NCI-H1694 treated with DMSO at 0.1 percent for 48 hours (cell line): Measurements from ENCODE around the gene CBFB.
A peak's percentile ranks its signal among the peaks of the same experiment; 100 is the strongest.
"Not testable (repeated sequence)": the region's sequence is repeated elsewhere in the genome, so short reads cannot be mapped to it uniquely, and the experiment has no call there.

ENCODE experiments used
- DNase-seq: peaks from one replicate; lab custom pipeline; 2025; lab: John Stamatoyannopoulos, UW

The CBFB gene

DNA sequence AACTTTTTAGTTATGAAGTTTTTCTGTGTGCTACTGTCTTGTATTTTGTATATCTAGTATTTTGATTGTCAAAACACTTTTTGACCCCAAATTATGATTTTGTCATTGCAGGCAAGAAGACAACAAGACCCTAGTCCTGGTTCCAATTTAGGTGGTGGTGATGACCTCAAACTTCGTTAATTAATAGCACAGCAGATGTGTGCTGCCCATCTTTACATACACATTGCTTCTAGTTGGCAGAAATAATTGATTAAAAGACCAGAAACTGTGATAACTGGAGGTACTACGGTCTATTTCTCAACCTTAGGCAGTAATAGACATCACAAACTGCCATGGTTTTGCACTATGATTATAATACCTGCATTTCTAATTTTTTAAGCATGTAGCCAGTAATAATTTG lies 69.7 kb downstream of the CBFB start:
- DNase-seq = no peak

DNA sequence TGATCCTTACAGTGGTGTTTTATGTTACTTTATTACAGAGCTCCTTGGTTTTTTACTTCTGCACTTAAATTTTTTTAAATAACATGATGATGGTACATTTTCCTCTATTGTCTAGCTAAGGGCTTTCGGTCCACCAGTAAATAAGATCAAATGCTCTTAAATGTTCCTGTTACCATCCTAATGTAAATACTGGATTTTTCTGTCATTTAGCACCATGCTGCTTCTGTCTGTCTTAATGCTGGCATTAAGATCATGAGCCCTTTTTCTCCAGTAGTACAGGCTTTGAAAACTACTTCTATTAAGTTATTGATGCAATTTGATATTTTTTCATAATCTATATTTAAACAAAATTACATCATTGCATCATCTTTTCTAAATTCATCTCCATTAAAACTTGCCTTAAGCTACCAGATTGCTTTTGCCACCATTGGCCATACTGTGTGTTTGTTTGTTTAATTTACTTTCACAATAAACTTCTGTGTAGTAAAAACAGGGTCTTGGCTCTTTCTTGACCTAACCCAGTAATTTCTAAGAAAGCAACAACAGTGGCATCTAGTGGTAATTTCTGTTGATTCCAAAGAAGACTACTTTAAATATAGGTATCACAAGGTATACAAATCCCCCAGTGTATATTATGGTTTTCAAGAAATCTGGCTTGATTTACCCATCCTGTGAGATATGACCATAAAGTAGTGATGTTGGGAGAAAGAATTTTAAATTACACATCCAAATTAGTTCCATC lies 71.8 kb downstream of the CBFB start:
- peak; percentile 3 for DNase-seq

DNA sequence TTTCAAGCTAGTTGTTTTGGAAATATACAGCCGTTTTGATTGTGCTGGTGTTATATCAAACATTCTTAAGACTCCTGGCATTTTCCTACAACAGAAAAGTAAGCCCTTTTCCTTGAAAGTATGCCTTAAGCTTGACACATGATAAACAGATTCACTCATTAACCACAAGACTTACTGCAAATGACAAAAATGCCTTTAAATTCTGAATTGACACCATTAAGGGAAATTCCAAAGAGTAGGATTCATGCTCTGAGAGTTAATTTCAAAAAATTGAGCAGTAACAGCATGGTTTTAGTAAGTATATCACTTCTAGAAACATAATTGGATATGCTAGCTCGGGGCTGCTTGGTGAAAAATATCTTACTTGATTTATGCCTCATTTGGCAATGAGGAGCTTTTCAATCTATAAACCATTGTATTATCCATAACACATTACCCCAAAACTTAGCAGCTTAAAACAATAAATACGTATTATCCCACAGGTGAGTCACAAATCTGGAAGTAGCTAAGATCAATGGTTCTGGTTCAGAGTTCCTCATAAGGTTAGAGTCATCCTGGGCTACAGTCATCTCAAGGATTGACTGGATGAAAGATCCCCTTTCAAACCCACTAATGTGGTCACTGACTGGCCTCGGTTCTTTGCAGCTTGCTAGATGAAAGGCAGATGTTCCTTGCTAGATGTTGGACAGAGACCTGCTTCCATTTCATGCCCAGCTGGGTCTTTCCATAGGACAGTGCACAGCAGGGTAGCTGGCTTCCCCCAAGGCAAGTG lies 72.5 kb downstream of the CBFB start:
- DNase-seq = no peak

DNA sequence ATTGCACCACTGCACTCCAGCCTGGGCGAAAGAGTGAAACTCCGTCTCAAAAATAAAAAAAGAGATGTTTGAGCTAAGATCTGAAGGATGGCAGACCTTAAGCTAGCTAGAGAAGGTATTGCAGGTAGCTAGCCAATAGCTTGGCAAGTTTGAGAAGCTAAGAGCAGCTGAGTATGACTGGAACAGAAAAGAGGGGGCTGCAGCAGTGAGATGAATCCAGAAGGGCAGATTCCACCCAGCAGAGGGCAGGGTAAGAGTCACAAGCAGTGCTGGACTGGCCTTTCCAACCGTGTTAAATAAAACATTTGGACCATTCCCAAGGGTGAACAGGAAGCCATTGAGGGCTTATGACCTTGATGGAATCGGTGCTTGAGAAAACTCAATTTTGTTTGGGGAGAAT lies 75.1 kb downstream of the CBFB start:
- DNase-seq = no peak

DNA sequence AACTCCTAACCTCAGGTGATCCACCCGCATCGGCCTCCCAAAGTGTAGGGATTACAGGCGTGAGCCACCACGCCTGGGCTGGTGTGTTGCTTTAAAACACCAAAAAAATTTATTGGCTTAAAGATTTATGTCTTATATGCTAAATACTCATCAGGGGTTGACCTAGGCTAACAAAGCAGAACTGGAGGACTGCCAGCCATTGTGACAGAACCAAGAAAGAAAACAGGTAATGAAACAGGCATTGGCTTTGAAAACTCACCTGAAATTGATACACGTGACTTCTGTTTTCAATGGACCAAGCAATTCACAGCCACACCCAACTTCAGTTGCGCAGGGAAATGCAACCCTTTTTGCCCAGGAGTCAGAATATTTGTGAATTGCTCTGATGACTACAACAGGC lies 75.9 kb downstream of the CBFB start:
- DNase-seq = no peak

DNA sequence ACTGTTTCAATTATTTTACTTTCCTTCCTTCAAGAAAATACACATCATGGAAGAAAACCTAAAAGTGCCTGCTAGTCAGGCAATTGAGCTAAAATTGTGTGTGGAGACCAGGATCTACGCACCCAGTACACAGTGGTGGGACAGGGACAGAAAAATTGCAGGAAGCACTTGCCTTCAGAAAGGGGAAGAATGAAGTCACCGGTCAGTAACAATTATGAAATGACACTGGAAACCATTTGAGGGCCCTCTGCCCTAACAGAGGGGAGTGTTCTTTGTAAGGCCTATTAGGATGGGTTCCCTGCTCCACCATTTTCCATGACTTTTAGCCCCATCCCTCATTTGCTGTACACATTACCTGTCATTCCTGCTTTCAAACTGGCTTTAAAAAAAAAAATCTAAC lies 76.3 kb downstream of the CBFB start:
- no peak for DNase-seq

DNA sequence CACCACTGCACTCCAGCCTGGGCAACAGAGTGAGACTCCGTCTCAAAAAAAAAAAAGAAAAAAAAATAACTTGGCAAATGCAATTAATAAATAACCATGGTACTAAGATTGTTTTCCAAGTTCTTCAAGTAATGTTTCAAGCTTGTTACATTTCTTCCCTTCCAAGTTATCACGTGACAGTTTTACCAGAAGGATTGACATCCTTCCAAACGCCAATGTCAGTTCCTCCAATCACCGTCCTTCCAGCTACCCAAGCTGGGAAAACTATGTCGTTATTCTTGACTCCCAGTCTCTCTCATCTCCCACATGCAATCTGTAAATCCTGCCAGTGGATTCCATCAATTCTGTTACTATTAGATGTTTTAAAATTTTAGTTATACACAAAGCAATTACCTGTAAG lies 76.9 kb downstream of the CBFB start:
- DNase-seq = no peak

DNA sequence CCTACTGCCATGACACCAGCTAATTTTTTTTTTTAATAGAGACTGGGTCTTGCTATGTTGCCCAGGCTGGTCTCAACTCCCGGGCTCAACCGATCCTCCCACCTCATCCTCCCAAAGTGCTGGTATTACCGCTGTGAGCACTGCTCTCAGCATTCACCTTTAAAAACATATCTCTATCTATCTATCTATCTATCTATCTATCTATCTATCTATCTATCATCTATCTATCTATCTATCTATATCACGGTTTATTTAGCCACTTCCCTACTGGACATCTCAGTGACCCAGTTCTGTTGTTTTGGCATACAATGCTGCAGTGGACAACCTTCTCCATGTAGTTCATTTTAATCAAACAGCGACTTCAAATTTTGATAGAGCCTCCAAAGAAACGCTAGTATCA lies 79.5 kb downstream of the CBFB start:
- DNase-seq = no peak

DNA sequence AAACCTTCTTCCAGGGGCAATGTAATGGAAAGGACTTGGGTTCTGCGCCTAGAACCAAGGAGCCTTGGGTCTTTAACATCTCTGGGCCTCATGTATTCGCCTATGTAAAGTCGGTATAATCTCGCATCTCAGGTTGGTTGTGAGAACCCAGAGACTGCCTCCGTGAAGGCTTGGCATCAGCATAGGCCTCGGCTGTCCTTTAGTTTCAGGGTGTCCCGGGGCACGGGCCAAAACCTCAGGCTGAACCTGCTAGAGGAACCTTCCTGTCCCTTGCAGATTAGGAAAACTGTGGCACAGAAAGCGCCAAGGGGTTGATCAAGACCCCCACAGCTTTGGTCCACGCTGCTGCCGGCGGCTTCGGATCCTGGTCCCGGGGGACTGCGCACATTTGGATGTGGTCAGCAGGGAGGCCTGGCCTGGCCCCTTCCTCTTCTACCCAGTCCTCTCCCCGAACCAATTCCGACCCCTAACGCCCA lies 80.0 kb downstream of the CBFB start:
- no peak for DNase-seq

DNA sequence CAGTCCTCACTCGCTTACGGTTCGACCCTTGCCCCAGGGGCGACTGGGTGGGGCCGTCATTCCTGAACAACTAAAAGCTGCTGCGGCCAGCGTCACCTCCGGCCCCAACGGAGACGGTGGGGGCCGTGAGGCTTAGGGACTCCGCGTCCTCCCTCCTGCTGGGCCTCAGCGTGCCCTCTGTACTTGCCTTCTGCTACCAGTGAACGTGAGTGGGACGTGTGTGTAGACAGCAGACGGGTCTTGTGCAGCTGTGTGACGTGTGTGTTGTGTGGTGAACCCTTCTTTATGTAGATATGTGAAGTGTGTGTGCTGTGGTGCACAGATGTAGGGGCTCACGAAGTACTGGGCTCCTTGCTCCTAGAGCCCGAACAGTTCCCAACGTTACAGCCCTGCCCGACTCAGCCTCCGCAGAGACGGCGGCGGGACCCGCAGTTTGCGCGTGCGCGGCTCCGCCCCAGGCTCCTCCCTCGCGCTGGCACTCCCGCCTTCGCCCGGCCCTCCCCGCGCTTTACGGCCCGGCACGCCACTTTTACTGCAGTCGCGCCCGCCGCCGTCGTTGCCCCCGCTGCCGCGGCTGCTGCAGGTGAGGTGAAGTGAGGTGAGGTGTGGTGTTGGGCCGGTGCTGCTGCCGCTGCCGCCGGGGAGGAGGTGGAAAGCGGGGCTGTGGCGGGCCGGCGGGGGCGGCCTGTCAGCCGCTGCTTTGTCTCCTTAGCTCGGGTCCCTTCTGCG lies 80.6 kb downstream of the CBFB start, which contains the start of gene PHAF1:
PHAF1 (plus strand) TSS at position 535 of the 729 bp plus-strand sequence. CDS start 235 bp downstream, outside the sequence.
- peak; percentile 68 for DNase-seq

DNA sequence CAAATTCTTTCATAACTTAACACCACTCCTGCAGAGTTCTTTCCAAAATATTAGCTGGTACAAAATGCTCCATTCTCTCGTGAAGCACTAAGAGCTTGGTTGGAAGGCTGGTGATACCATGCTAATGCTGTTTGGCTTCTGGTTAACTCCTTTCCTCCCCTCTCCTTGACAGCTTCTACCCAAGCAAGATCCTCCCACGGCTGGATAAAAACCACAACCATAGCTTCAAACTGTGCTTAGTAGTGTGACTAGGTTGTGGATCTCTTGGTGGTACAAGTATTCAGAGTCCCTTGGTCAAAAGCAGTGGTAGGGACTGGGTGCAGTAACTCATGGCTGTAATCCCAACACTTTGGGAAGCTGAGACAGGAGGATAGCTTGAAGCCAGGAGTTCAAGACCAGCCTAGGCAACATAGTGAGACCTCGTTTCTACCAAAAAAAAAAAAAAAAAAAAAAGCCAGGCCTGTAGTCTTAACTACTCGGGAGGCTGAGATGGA lies 83.0 kb downstream of the CBFB start:
- no peak for DNase-seq

DNA sequence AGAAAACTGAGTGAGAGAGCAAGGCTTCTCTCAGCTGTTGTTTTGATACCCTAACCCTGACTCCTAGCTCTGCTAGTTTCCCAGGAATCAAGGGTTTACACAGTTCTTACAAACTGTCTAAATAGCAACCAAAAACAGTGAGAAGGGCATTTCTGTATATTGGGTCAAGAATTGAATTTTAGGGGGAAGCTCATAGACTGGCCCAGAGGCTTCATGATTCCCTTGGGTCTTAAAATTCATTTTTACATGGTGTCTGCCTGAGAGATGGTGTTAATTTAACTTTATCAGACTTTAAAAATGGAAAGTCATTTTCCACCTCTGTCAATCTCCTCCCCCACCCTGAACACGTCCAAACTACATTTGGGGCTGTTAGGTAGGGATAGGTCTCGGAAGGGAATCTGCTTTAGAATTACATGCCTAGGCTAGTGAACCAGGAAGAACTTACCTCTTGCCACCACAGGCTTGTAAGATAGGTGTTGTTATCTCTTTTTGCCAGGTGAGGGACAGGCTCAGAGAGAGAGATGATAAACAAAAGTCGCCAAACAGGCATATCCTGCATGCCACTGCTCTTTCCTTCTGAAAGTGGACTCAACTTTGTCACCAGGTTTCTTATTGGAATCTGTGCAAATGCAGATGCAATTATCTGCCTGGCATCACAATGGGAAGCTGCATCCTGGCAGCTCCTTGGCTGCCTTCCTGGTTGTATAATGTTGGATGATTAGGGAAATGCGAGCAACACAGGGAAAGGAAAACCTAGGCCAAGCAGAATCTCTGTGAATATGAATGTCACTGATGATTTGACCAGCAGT lies 83.8 kb downstream of the CBFB start:
- no peak for DNase-seq

DNA sequence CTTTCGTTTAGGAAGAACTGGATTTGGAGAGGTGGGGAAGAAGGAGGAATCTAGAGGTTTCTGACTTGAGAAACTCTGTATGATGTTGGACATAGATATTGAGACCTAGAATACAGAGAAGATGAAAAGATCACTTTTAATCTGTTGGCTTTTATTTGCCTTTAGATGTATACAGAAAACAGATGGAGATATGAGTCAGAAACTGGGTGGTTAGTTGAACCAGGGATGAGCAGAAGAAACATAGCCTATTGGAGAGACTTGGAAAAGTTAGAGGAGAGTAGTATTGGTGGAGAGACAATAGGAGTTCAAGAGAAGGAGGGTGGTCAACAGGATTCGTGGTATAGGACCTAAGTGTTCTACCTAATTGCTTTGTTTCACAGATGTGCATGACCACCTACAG lies 85.8 kb downstream of the CBFB start:
- no peak for DNase-seq

DNA sequence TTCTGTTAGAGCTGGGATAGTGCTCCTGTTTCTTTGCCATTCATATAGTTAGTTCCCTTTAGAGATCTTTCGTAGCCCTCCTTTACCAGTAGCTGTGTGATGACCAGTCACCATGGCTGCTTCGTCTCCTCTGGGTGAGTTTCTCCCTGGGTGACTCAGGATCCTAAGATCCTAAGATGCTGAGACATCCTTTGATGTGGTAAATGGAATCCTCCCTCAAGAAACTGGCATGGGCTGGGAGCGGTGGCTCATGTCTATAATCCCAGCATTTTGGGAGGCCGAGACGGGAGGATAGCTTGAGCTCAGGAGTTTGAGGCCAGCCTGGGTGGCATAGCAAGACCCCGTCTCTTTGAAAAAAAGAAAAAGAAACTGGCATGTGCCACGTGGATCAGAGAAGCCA lies 86.7 kb downstream of the CBFB start:
- no peak for DNase-seq

DNA sequence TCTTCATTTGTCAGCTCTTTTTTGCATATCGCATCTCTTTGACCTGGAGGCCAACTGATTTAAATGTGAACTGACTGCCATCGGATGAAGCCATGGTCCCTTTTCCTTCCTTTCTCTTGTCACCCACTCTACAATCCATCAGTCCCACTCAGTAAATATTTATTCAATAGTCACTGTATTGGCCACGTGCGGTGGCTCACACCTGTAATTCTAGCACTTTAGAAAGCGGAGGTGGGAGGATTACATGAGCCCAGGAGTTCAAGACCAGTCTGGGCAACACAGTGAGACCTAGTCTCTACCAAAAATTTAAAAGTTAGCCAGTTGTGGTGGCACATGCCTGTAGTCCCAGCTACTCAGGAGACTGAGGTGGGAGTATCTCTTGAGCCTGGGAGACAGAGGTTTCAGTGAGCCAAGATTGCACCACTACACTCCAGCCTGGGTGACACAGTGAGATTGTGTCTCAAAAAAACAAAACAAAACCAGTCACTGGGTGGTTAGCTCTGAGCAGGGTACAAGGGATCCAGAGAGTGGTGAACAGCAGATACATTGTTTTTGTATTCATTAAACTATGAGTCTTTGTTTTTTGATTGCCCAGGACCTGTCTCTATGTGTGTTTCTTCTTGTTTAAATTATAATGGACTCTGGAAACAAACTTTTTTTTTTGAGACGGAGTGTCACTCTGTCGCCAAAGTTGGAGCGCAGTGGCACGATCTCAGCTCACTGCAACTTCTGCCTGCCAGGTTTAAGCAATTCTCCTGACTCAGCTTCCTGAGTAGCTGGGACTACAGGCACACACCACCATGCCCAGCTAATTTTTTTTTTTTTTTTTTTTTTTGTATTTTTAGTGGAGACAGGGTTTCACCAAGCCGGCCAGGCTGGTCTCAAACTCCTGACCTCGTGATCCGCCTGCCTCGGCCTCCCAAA lies 87.7 kb downstream of the CBFB start:
- DNase-seq = no peak

DNA sequence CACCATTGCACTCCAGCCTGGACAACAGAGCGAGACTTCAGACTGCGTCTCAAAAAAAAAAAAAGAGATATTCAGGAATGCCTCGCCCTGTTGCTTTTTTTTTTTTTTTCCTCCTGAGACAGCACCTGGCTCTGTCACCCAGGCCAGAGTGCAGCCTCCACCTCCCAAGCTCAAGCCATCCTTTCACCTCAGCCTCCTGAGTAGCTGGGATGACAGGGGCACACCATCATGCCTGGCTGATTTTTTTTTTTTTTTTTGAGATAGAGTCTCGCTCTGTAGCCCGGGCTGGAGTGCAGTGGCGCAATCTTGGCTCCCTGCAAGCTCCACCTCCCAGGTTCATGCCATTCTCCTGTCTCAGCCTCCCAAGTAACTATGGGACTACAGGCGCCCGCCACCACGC lies 88.8 kb downstream of the CBFB start:
- no peak for DNase-seq

DNA sequence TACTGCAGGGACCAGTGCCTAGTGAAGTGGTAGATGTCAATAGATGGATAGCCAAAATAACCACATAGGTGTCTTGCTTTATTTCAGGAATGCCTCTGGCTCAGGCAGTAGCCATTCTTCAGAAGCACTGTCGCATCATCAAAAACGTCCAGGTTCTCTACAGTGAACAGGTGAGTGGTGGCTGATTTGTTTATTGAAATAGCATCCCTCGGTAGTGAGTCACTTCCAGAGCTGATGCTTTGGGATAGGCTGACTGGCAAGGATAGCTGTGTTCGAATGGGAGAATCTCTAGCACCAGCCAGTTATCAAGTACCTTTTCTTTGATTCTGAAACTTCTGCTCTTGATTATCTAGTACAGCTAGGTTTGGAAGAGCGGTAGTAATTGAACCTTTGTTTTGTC lies 91.1 kb downstream of the CBFB start:
- DNase-seq = no peak

DNA sequence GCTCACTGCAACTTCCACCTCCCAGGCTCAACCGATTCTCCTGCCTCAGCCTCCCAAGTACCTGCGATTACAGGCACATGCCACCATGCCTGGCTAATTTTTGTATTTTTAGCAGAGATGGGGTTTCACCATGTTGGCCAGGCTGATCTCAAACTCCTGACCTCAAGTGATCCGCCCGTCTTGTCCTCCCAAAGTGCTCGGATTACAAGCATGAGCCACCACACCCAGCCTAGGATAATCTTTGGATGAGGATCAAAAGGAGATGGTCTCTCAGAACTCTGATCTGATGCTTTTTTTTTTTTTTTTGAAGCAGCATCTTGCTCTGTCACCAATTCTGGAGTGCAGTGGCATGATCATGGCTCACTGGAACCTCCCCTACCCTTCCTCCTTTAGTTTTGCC lies 93.8 kb downstream of the CBFB start:
- not testable (repeated sequence) for DNase-seq

DNA sequence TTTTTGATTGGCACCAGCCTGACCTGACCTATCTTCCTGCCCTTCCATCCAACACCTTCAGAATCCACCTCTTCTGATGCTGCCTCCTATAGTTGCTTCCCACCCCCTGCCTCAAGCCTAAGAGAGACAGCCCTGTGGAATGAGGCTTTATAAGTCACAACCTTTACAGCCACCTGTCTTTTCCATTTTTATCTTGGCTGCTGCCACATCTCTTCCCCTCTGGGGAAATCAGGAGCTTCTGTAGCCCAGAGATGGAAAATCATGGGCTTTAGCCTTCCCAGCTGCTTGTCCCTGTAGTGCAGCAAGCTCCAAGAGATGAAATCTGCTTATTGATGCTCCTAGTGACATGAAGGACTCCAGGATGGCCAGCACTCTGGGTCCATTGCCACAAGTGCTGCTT lies 99.5 kb downstream of the CBFB start:
- no peak for DNase-seq

DNA sequence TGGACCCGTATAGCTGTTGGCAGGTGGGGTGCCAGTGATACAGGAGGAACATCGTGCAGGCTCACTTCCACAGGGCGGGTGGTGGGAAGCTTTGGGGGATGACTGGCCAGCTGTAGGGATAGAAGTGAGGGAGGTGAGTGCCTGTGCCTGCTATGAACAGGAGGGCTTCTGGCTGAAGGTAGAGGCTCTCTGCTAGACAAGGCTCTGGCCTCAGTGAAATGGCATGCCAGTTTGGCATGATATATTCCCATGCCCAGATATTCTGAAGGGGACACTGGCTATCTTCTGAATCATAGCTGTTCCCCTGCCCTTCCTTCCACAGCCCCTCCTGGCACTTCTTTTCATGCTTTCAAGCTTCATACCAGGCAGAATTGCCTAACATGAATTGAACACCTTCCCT lies 99.9 kb downstream of the CBFB start:
- no peak for DNase-seq

DNA sequence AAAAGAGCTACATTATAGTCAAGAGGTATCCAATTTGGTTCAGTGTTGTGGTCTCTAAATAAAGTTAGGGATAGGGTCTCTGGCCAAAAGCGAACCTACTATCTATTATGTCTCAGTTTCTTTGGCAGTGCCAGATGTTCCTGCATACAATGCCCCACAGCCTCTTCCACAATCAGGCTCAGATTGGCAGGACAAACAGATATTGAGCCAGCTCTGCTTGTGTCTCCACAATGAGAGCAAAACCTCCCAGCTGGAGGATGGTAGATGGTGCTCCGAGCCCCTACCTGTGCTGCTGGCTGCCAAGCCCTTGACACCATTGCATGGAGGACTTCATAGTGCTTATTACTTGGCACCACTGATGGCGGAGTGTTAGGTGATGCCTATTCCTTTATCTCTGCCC lies 100.5 kb downstream of the CBFB start:
- DNase-seq = no peak
